ENCODE measurements around the gene PAK6.

Gene PAK6

DNA sequence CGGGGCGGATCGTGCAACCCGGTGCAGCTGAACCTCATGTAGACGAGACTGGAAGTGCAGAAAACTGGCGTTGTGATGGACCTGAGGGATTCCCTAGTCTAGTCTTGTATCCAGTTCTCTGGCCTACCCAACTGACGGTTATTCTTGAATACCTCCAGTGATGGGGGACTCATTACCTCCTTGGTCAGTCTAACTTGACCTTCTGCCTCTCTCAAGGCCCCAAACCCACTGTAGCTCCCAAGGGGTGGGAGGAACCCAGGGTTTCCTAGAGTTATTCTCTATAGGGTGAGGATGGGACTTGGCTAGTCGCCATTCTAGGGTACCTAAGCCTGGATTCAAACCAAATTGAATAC, 11.4 kb downstream of the PAK6 start:
- DNase-seq (ENCODE audit: low spot score), result no peak
- in situ Hi-C loops (cut with MboI; ENCODE audit: low pct_unique_long_range_greater_than_20kb, low sequenced_read_pairs, unreplicated experiment), result no loop called here
- no peak for TF ChIP-seq CTCF (IDR thresholded peaks at IDR 0.05; ENCODE audit: extremely low read depth, insufficient read depth, missing control alignments)

GRCh38 chr15:40250771-40251483, 12.1 kb downstream of the PAK6 start:
- DNase-seq (ENCODE audit: low spot score), result no peak
- in situ Hi-C loops (cut with MboI; ENCODE audit: low pct_unique_long_range_greater_than_20kb, low sequenced_read_pairs, unreplicated experiment), result no loop called here
- no peak for TF ChIP-seq CTCF (IDR thresholded peaks at IDR 0.05; ENCODE audit: extremely low read depth, insufficient read depth, missing control alignments)

DNA sequence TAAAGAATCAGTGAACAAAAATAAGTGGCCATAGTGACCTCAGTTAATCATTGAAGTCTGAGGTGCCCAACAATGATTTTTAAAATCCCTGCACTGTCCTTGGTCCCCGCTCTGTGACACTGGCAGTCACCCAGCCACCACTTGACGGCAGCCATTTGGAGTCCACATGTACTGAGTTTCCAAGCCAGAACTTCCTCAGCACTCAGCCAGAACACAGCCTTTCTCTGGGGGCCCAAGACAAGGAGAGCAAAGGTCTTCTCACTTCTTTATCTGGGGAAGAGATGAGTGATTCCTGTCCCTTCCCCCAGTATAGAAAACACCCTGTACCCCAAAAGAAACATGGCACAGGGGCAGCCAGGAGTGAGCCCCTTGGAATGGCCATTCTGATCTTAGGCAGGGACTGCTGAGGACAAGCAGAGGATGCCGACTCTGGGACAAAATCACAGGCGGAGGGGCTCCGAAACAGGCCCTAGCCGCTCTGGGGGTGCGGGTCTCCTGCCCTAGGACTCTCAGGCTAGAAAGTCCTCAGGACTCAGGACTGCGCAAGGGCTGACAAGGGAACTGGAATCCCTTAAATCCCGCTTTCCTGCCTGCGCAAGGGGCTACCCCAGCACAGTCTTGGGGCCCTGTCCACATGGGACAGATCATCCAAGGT, 12.8 kb downstream of the PAK6 start:
- no peak for DNase-seq (ENCODE audit: low spot score)
- in situ Hi-C loops (cut with MboI; ENCODE audit: low pct_unique_long_range_greater_than_20kb, low sequenced_read_pairs, unreplicated experiment), result no loop called here
- TF ChIP-seq CTCF (IDR thresholded peaks at IDR 0.05; ENCODE audit: extremely low read depth, insufficient read depth, missing control alignments), result no peak

DNA sequence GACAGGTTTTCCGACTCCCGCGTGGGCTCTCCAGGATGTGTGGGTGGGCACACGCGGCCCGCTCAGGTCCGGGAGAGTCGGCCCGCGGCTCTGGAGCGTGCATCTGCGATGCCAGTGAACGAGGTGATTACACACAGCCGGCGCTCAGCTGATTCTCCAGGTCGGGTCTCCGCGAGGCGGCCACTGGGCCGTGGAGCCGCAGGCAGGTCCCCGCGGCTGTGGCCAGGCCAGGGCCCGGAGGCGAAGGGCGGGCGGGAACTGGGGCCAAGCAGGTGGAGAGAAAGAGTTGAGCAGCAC, 13.2 kb downstream of the PAK6 start:
- TF ChIP-seq CTCF (IDR thresholded peaks at IDR 0.05; ENCODE audit: extremely low read depth, insufficient read depth, missing control alignments), result no peak
- no peak for DNase-seq (ENCODE audit: low spot score)
- in situ Hi-C loops (cut with MboI; ENCODE audit: low pct_unique_long_range_greater_than_20kb, low sequenced_read_pairs, unreplicated experiment), result no loop called here

GRCh38 chr15:40252438-40253166, 13.7 kb downstream of the PAK6 start:
- no peak for TF ChIP-seq CTCF (IDR thresholded peaks at IDR 0.05; ENCODE audit: extremely low read depth, insufficient read depth, missing control alignments)
- DNase-seq (ENCODE audit: low spot score), result peak; percentile 62
- in situ Hi-C loops (cut with MboI; ENCODE audit: low pct_unique_long_range_greater_than_20kb, low sequenced_read_pairs, unreplicated experiment), result no loop called here

DNA sequence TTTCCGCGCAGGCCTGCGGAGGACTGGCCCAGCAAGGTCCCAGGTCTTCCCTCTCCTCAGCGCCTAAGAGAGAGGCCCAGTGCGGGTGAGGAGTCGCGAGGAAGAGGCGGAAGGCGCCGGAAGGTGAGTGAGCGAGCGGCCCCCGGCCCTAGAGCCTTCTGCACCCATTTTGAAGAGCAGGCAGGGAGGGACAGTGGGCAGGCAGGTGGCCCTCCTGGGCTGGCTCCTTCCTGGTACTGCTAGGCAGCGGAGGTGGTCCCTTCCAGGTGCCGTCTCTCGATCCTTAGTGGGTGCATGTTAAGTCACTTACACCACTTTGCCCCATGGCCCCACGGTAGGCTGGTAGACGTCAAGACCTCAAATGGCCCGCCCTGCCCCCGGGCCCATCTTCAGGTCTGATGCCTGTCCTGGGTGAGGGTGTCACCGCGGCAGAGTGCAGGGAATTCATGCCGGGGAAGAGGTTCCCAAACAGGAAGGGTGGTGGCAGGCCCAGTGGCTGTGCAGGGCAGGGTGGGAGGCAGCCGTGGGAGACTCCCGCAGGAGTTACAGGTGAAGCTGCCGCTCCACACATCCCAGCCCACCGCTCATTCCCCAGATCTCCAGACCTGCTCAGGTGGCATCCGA, 14.4 kb downstream of the PAK6 start:
- TF ChIP-seq CTCF (IDR thresholded peaks at IDR 0.05; ENCODE audit: extremely low read depth, insufficient read depth, missing control alignments), result no peak
- peak; percentile 59 for DNase-seq (ENCODE audit: low spot score)
- in situ Hi-C loops (cut with MboI; ENCODE audit: low pct_unique_long_range_greater_than_20kb, low sequenced_read_pairs, unreplicated experiment), result no loop called here
